ENCODE results near the gene MORN1.

- TF ChIP-seq EZH2 (IDR thresholded peaks at IDR 0.05; ENCODE audit: borderline replicate concordance, low read length) (no peak), CTCF (IDR thresholded peaks at IDR 0.05; ENCODE audit: low read length) (no peak)
These were observed 92.2 kb downstream of the MORN1 start for GRCh38 chr1:2299131-2299627.

All from OCI-LY1 (cell line).